ENCODE results near the gene ZBTB32.
A peak's percentile ranks its signal among the peaks of the same experiment; 100 is the strongest.

ZBTB32 gene

GRCh38 chr19:35733180-35734125 is 29.1 kb downstream of the ZBTB32 start:
- H3K9ac ChIP-seq (ENCODE audit: low read depth, low read length) = no peak overlapping the region
- no peak overlapping the region for H3K27ac ChIP-seq (ENCODE audit: low read length)
- H3K36me3 ChIP-seq (ENCODE audit: insufficient read depth, low read depth, low read length) = peaks cover 86% of the 10 kb centered on the region
- no peak overlapping the region for H3K4me3 ChIP-seq (ENCODE audit: low read length)
- no peaks in the 10 kb centered on the region for H3K4me1 ChIP-seq (ENCODE audit: insufficient read depth, low read length)
- no peaks in the 10 kb centered on the region for H3K27me3 ChIP-seq (ENCODE audit: insufficient read depth, low read length)
- H3K9me3 ChIP-seq (ENCODE audit: insufficient read depth, low read depth, low read length) = no peaks in the 10 kb centered on the region

GRCh38 chr19:35734273-35734672 is 29.9 kb downstream of the ZBTB32 start:
- no peak overlapping the region for H3K27ac ChIP-seq (ENCODE audit: low read length)
- no peaks in the 10 kb centered on the region for H3K4me1 ChIP-seq (ENCODE audit: insufficient read depth, low read length)
- H3K27me3 ChIP-seq (ENCODE audit: insufficient read depth, low read length) = no peaks in the 10 kb centered on the region
- H3K4me3 ChIP-seq (ENCODE audit: low read length) = no peak overlapping the region
- H3K9ac ChIP-seq (ENCODE audit: low read depth, low read length) = no peak overlapping the region
- H3K36me3 ChIP-seq (ENCODE audit: insufficient read depth, low read depth, low read length) = peaks cover 85% of the 10 kb centered on the region
- no peaks in the 10 kb centered on the region for H3K9me3 ChIP-seq (ENCODE audit: insufficient read depth, low read depth, low read length)

- H3K4me1 ChIP-seq (ENCODE audit: insufficient read depth, low read length) = no peaks in the 10 kb centered on the region
- H3K27me3 ChIP-seq (ENCODE audit: insufficient read depth, low read length) = no peaks in the 10 kb centered on the region
- no peaks in the 10 kb centered on the region for H3K9me3 ChIP-seq (ENCODE audit: insufficient read depth, low read depth, low read length)
- no peak overlapping the region for H3K9ac ChIP-seq (ENCODE audit: low read depth, low read length)
- no peak overlapping the region for H3K27ac ChIP-seq (ENCODE audit: low read length)
- H3K4me3 ChIP-seq (ENCODE audit: low read length) = no peak overlapping the region
- H3K36me3 ChIP-seq (ENCODE audit: insufficient read depth, low read depth, low read length) = peaks cover 79% of the 10 kb centered on the region
Observed at GRCh38 chr19:35734889-35735288, 30.5 kb downstream of the ZBTB32 start.

- Histone ChIP-seq H3K9me3 (ENCODE audit: insufficient read depth, low read depth, low read length) (no peaks in the 10 kb centered on the region), H3K4me1 (ENCODE audit: insufficient read depth, low read length) (no peaks in the 10 kb centered on the region), H3K9ac (ENCODE audit: low read depth, low read length) (no peak overlapping the region), H3K36me3 (ENCODE audit: insufficient read depth, low read depth, low read length) (peaks cover 56% of the 10 kb centered on the region), H3K4me3 (ENCODE audit: low read length) (no peak overlapping the region), H3K27ac (ENCODE audit: low read length) (no peak overlapping the region), H3K27me3 (ENCODE audit: insufficient read depth, low read length) (no peaks in the 10 kb centered on the region)
Observed at GRCh38 chr19:35736913-35737886, 32.8 kb downstream of the ZBTB32 start.

GRCh38 chr19:35738021-35738886 is 33.9 kb downstream of the ZBTB32 start:
- Histone ChIP-seq H3K27ac (ENCODE audit: low read length) (no peak overlapping the region), H3K9me3 (ENCODE audit: insufficient read depth, low read depth, low read length) (no peaks in the 10 kb centered on the region), H3K9ac (ENCODE audit: low read depth, low read length) (no peak overlapping the region), H3K4me3 (ENCODE audit: low read length) (no peak overlapping the region), H3K36me3 (ENCODE audit: insufficient read depth, low read depth, low read length) (peaks cover 54% of the 10 kb centered on the region), H3K4me1 (ENCODE audit: insufficient read depth, low read length) (no peaks in the 10 kb centered on the region), H3K27me3 (ENCODE audit: insufficient read depth, low read length) (no peaks in the 10 kb centered on the region)

- no peak overlapping the region for H3K4me3 ChIP-seq (ENCODE audit: low read length)
- H3K9ac ChIP-seq (ENCODE audit: low read depth, low read length) = no peak overlapping the region
- no peak overlapping the region for H3K27ac ChIP-seq (ENCODE audit: low read length)
- H3K9me3 ChIP-seq (ENCODE audit: insufficient read depth, low read depth, low read length) = no peaks in the 10 kb centered on the region
- no peaks in the 10 kb centered on the region for H3K4me1 ChIP-seq (ENCODE audit: insufficient read depth, low read length)
- no peaks in the 10 kb centered on the region for H3K27me3 ChIP-seq (ENCODE audit: insufficient read depth, low read length)
- peaks cover 48% of the 10 kb centered on the region for H3K36me3 ChIP-seq (ENCODE audit: insufficient read depth, low read depth, low read length)
Observed at GRCh38 chr19:35738887-35739229, 34.5 kb downstream of the ZBTB32 start.

GRCh38 chr19:35739275-35740107 is 35.1 kb downstream of the ZBTB32 start:
- H3K9ac ChIP-seq (ENCODE audit: low read depth, low read length) = peak overlapping the region; percentile 70; the same call in 1 of the 2 replicates

GRCh38 chr19:35740108-35740422 is 35.7 kb downstream of the ZBTB32 start:
- H3K9me3 ChIP-seq (ENCODE audit: insufficient read depth, low read depth, low read length) = no peaks in the 10 kb centered on the region
- H3K4me1 ChIP-seq (ENCODE audit: insufficient read depth, low read length) = no peaks in the 10 kb centered on the region
- no peaks in the 10 kb centered on the region for H3K27me3 ChIP-seq (ENCODE audit: insufficient read depth, low read length)
- H3K27ac ChIP-seq (ENCODE audit: low read length) = no peak overlapping the region
- peak overlapping the region; percentile 80 for H3K4me3 ChIP-seq (ENCODE audit: low read length)
- H3K36me3 ChIP-seq (ENCODE audit: insufficient read depth, low read depth, low read length) = peaks cover 37% of the 10 kb centered on the region
- peak overlapping the region; percentile 70; the same call in 1 of the 2 replicates for H3K9ac ChIP-seq (ENCODE audit: low read depth, low read length)

More at GRCh38 chr19:35739275-35740107, 35.1 kb downstream of the ZBTB32 start:
- Histone ChIP-seq H3K36me3 (ENCODE audit: insufficient read depth, low read depth, low read length) (peaks cover 42% of the 10 kb centered on the region), H3K4me3 (ENCODE audit: low read length) (peak overlapping the region; percentile 80), H3K4me1 (ENCODE audit: insufficient read depth, low read length) (no peaks in the 10 kb centered on the region), H3K27ac (ENCODE audit: low read length) (no peak overlapping the region), H3K27me3 (ENCODE audit: insufficient read depth, low read length) (no peaks in the 10 kb centered on the region), H3K9me3 (ENCODE audit: insufficient read depth, low read depth, low read length) (no peaks in the 10 kb centered on the region)

GRCh38 chr19:35740423-35741202 is 36.3 kb downstream of the ZBTB32 start:
- no peaks in the 10 kb centered on the region for H3K4me1 ChIP-seq (ENCODE audit: insufficient read depth, low read length)

GRCh38 chr19:35741203-35741515 is 36.8 kb downstream of the ZBTB32 start:
- peak overlapping the region; percentile 80 for H3K4me3 ChIP-seq (ENCODE audit: low read length)
- peaks cover 29% of the 10 kb centered on the region for H3K36me3 ChIP-seq (ENCODE audit: insufficient read depth, low read depth, low read length)
- peaks cover 1% of the 10 kb centered on the region; the same call in 1 of the 2 replicates for H3K4me1 ChIP-seq (ENCODE audit: insufficient read depth, low read length)
- peak overlapping the region; percentile 52 for H3K27ac ChIP-seq (ENCODE audit: low read length)
- peak overlapping the region; percentile 82 for H3K9ac ChIP-seq (ENCODE audit: low read depth, low read length)
- H3K27me3 ChIP-seq (ENCODE audit: insufficient read depth, low read length) = no peaks in the 10 kb centered on the region
- no peaks in the 10 kb centered on the region for H3K9me3 ChIP-seq (ENCODE audit: insufficient read depth, low read depth, low read length)

More at GRCh38 chr19:35740423-35741202, 36.3 kb downstream of the ZBTB32 start:
- Histone ChIP-seq H3K27me3 (ENCODE audit: insufficient read depth, low read length) (no peaks in the 10 kb centered on the region), H3K9ac (ENCODE audit: low read depth, low read length) (peak overlapping the region; percentile 82), H3K4me3 (ENCODE audit: low read length) (peak overlapping the region; percentile 80), H3K9me3 (ENCODE audit: insufficient read depth, low read depth, low read length) (no peaks in the 10 kb centered on the region), H3K27ac (ENCODE audit: low read length) (peak overlapping the region; percentile 52), H3K36me3 (ENCODE audit: insufficient read depth, low read depth, low read length) (peaks cover 33% of the 10 kb centered on the region)

All from iPS-20b (cell line).